Measurements from ENCODE around the gene NR6A1. TPM values are rescaled to one million over a fixed set of nuclear protein-coding genes. Genes with fewer than 3 reads are reported as not detected.
A peak's percentile ranks its signal among the peaks of the same experiment; 100 is the strongest.

The NR6A1 gene
- total and polyA plus RNA-seq, 2 experiments from 2014 or later = 44.2 to 139 TPM

DNA sequence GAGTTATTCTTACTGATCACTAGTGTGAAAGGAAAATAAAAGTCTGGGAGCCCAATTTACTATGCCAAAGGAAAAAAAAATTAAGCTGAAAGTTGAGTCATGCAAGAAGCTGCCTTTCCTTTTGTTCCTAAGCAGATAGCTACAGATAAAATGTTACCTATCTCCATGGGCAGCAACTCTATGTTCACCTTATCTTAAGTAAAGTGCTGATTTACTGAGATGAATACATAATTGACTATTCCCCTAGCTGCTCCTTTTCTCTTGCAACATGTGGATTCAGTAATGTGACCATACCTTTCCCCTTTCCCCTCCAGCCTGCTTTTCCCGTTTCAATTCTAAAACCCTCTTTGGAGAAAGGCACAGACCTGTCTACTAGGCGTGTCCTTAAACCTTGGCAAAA is 201.2 kb downstream of the NR6A1 start:
- no peaks in the 10 kb centered on the region for H3K27me3 ChIP-seq (ENCODE audit: insufficient read depth)
- H3K27ac ChIP-seq (ENCODE audit: low read depth) = peak overlapping the region; percentile 76
- no peak for TF ChIP-seq JUNB (IDR thresholded peaks at IDR 0.05; ENCODE audit: unreplicated experiment)
- TF ChIP-seq, protein P1, sequence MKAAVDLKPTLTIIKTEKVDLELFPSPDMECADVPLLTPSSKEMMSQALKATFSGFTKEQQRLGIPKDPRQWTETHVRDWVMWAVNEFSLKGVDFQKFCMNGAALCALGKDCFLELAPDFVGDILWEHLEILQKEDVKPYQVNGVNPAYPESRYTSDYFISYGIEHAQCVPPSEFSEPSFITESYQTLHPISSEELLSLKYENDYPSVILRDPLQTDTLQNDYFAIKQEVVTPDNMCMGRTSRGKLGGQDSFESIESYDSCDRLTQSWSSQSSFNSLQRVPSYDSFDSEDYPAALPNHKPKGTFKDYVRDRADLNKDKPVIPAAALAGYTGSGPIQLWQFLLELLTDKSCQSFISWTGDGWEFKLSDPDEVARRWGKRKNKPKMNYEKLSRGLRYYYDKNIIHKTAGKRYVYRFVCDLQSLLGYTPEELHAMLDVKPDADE (IDR thresholded peaks at IDR 0.05) = no peak
- TF ChIP-seq, protein P2, sequence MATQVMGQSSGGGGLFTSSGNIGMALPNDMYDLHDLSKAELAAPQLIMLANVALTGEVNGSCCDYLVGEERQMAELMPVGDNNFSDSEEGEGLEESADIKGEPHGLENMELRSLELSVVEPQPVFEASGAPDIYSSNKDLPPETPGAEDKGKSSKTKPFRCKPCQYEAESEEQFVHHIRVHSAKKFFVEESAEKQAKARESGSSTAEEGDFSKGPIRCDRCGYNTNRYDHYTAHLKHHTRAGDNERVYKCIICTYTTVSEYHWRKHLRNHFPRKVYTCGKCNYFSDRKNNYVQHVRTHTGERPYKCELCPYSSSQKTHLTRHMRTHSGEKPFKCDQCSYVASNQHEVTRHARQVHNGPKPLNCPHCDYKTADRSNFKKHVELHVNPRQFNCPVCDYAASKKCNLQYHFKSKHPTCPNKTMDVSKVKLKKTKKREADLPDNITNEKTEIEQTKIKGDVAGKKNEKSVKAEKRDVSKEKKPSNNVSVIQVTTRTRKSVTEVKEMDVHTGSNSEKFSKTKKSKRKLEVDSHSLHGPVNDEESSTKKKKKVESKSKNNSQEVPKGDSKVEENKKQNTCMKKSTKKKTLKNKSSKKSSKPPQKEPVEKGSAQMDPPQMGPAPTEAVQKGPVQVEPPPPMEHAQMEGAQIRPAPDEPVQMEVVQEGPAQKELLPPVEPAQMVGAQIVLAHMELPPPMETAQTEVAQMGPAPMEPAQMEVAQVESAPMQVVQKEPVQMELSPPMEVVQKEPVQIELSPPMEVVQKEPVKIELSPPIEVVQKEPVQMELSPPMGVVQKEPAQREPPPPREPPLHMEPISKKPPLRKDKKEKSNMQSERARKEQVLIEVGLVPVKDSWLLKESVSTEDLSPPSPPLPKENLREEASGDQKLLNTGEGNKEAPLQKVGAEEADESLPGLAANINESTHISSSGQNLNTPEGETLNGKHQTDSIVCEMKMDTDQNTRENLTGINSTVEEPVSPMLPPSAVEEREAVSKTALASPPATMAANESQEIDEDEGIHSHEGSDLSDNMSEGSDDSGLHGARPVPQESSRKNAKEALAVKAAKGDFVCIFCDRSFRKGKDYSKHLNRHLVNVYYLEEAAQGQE (IDR thresholded peaks at IDR 0.05; ENCODE audit: unreplicated experiment) = no peak
- TF ChIP-seq POLR2AphosphoS5 (IDR thresholded peaks at IDR 0.05; ENCODE audit: low read depth) = no peak
- no peak for TF ChIP-seq EZH2phosphoT487 (IDR thresholded peaks at IDR 0.05; ENCODE audit: unreplicated experiment)
- no peak for TF ChIP-seq NANOG (IDR thresholded peaks at IDR 0.05; ENCODE audit: borderline replicate concordance)
- TF ChIP-seq, protein P3, sequence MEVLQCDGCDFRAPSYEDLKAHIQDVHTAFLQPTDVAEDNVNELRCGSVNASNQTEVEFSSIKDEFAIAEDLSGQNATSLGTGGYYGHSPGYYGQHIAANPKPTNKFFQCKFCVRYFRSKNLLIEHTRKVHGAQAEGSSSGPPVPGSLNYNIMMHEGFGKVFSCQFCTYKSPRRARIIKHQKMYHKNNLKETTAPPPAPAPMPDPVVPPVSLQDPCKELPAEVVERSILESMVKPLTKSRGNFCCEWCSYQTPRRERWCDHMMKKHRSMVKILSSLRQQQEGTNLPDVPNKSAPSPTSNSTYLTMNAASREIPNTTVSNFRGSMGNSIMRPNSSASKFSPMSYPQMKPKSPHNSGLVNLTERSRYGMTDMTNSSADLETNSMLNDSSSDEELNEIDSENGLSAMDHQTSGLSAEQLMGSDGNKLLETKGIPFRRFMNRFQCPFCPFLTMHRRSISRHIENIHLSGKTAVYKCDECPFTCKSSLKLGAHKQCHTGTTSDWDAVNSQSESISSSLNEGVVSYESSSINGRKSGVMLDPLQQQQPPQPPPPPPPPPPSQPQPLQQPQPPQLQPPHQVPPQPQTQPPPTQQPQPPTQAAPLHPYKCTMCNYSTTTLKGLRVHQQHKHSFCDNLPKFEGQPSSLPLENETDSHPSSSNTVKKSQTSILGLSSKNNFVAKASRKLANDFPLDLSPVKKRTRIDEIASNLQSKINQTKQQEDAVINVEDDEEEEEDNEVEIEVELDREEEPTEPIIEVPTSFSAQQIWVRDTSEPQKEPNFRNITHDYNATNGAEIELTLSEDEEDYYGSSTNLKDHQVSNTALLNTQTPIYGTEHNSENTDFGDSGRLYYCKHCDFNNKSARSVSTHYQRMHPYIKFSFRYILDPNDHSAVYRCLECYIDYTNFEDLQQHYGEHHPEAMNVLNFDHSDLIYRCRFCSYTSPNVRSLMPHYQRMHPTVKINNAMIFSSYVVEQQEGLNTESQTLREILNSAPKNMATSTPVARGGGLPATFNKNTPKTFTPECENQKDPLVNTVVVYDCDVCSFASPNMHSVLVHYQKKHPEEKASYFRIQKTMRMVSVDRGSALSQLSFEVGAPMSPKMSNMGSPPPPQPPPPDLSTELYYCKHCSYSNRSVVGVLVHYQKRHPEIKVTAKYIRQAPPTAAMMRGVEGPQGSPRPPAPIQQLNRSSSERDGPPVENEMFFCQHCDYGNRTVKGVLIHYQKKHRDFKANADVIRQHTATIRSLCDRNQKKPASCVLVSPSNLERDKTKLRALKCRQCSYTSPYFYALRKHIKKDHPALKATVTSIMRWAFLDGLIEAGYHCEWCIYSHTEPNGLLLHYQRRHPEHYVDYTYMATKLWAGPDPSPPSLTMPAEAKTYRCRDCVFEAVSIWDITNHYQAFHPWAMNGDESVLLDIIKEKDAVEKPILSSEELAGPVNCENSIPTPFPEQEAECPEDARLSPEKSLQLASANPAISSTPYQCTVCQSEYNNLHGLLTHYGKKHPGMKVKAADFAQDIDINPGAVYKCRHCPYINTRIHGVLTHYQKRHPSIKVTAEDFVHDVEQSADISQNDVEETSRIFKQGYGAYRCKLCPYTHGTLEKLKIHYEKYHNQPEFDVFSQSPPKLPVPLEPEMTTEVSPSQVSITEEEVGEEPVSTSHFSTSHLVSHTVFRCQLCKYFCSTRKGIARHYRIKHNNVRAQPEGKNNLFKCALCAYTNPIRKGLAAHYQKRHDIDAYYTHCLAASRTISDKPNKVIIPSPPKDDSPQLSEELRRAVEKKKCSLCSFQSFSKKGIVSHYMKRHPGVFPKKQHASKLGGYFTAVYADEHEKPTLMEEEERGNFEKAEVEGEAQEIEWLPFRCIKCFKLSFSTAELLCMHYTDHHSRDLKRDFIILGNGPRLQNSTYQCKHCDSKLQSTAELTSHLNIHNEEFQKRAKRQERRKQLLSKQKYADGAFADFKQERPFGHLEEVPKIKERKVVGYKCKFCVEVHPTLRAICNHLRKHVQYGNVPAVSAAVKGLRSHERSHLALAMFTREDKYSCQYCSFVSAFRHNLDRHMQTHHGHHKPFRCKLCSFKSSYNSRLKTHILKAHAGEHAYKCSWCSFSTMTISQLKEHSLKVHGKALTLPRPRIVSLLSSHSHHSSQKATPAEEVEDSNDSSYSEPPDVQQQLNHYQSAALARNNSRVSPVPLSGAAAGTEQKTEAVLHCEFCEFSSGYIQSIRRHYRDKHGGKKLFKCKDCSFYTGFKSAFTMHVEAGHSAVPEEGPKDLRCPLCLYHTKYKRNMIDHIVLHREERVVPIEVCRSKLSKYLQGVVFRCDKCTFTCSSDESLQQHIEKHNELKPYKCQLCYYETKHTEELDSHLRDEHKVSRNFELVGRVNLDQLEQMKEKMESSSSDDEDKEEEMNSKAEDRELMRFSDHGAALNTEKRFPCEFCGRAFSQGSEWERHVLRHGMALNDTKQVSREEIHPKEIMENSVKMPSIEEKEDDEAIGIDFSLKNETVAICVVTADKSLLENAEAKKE (CRISPR knock-in tag; IDR thresholded peaks at IDR 0.05) = no peak
- TF ChIP-seq CREB1 (CRISPR knock-in tag; IDR thresholded peaks at IDR 0.05; ENCODE audit: low read depth) = no peak
- TF ChIP-seq ZNF331 (CRISPR knock-in tag; IDR thresholded peaks at IDR 0.05; ENCODE audit: low read depth) = no peak
- no peak for TF ChIP-seq EZH2 (IDR thresholded peaks at IDR 0.05; ENCODE audit: low read depth, unreplicated experiment)
- TF ChIP-seq, protein P4, sequence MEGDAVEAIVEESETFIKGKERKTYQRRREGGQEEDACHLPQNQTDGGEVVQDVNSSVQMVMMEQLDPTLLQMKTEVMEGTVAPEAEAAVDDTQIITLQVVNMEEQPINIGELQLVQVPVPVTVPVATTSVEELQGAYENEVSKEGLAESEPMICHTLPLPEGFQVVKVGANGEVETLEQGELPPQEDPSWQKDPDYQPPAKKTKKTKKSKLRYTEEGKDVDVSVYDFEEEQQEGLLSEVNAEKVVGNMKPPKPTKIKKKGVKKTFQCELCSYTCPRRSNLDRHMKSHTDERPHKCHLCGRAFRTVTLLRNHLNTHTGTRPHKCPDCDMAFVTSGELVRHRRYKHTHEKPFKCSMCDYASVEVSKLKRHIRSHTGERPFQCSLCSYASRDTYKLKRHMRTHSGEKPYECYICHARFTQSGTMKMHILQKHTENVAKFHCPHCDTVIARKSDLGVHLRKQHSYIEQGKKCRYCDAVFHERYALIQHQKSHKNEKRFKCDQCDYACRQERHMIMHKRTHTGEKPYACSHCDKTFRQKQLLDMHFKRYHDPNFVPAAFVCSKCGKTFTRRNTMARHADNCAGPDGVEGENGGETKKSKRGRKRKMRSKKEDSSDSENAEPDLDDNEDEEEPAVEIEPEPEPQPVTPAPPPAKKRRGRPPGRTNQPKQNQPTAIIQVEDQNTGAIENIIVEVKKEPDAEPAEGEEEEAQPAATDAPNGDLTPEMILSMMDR (conservative IDR thresholded peaks at IDR 0.05; ENCODE audit: low read depth in 2 of 2) = no peak
- TF ChIP-seq STAT1 (IDR thresholded peaks at IDR 0.05; ENCODE audit: unreplicated experiment) = no peak
- no peak for TF ChIP-seq ZNF114 (CRISPR knock-in tag; IDR thresholded peaks at IDR 0.05)
- Mint-ChIP-seq H3K4me3 (peak overlapping the region; percentile 16; the same call in 1 of the 3 replicates), H3K4me1 (peaks cover 60% of the 10 kb centered on the region), H3K9me3 (no peaks in the 10 kb centered on the region), H3K27me3 (ENCODE audit: insufficient read depth, low read depth, poor library complexity) (peaks cover 10% of the 10 kb centered on the region), H3K27ac (peak overlapping the region; percentile 95), H3K36me3 (ENCODE audit: low read depth) (peaks cover 6% of the 10 kb centered on the region; the same call in 2 of the 3 replicates)
- DNase-seq (ENCODE audit: low spot score) = no peak
- H3K36me3 ChIP-seq (ENCODE audit: insufficient read depth) = no peaks in the 10 kb centered on the region
- no peak for ATAC-seq
- H3K4me1 ChIP-seq (ENCODE audit: insufficient read depth) = peaks cover 38% of the 10 kb centered on the region
- H4K20me1 ChIP-seq (replicated peaks; ENCODE audit: insufficient read depth) = no peaks in the 10 kb centered on the region
- no peak overlapping the region for H2AFZ ChIP-seq
- peak overlapping the region; percentile 55 for H3K4me2 ChIP-seq
- H3K9me2 ChIP-seq (ENCODE audit: insufficient read depth) = no peaks in the 10 kb centered on the region
- no peaks in the 10 kb centered on the region for H3F3A ChIP-seq (replicated peaks; ENCODE audit: low read depth)
- peaks cover 27% of the 10 kb centered on the region for H3K79me2 ChIP-seq (replicated peaks; ENCODE audit: insufficient read depth)
- H3K4me3 ChIP-seq = no peak overlapping the region
